Gastrocnemius medialis (tissue), 4 donors: Measurements from ENCODE around the gene BGLAP. TPM values are rescaled to one million over a fixed set of nuclear protein-coding genes. Genes with fewer than 3 reads are reported as not detected.

ENCODE experiments used
- ATAC-seq, 2 donors: fragments of 150-250 bp; one replicate each; pipeline ENCODE4 v1.9.1; 2016
- DNase-seq, 2 donors: peaks; one replicate each; pipeline ENCODE4 v3.0.0-alpha.2; 2019
- H3K27ac ChIP-seq, 4 donors: fragments of 200-600 bp; sonication (generic); 1 replicate in 1 of 4; 2 replicates in 3 of 4; pipeline ENCODE4 v1.5.1; 2016 to 2018; ENCODE audit warnings: mild to moderate bottlenecking in 2 of 4, moderate library complexity in 1 of 4
- H3K27me3 ChIP-seq, 3 donors: fragments of 200-600 bp; sonication (generic) in 2 of 3; 1 replicate in 1 of 3; 2 replicates in 2 of 3; pipeline versions ENCODE4 v1.5.1 to v1.6.0; 2016 to 2019; ENCODE audit warnings: mild to moderate bottlenecking in 1 of 3, moderate library complexity in 1 of 3
- H3K36me3 ChIP-seq, 2 donors: fragments of 200-600 bp; sonication (generic) in 1 of 2; one replicate each; pipeline ENCODE4 v1.5.1; 2017 to 2018
- H3K4me1 ChIP-seq, 2 donors: fragments of 200-600 bp; sonication (generic) in 1 of 2; one replicate each; pipeline ENCODE4 v1.5.1; 2016 to 2017; ENCODE audit warnings: mild to moderate bottlenecking in 2 of 2
- H3K4me3 ChIP-seq, 4 donors: fragments of 200-600 bp; sonication (generic) in 3 of 4; 1 replicate in 1 of 4; 2 replicates in 3 of 4; pipeline ENCODE4 v1.5.1; 2016 to 2019; ENCODE audit warnings: mild to moderate bottlenecking in 2 of 4
- H3K9me3 ChIP-seq, 3 donors: fragments of 200-600 bp; sonication (generic) in 2 of 3; 1 replicate in 1 of 3; 2 replicates in 2 of 3; pipeline ENCODE4 v1.5.1; 2016 to 2019
- CTCF ChIP-seq, 5 experiments: fragments of 450-650 bp in 3 of 5; fragments of 200-600 bp in 2 of 5; sonication (generic) in 2 of 5; IDR thresholded peaks in 4 of 5; conservative IDR thresholded peaks in 1 of 5; 1 replicate in 4 of 5; 2 replicates in 1 of 5; pipeline ENCODE4 v1.5.1; 2016 to 2019; ENCODE audit warnings: antibody characterized with exemption in 5 of 5, mild to moderate bottlenecking in 3 of 5, moderate library complexity in 3 of 5
- POLR2A ChIP-seq, 2 donors: fragments of 450-650 bp; IDR thresholded peaks; one replicate each; pipeline ENCODE4 v1.6.1; 2017; ENCODE audit warnings: antibody characterized with exemption in 2 of 2, mild to moderate bottlenecking in 2 of 2, moderate library complexity in 2 of 2
- in situ Hi-C, 4 donors: fragments of 200-750 bp; cut with MboI; loops; one replicate each; pipeline versions ENCODE4 v1.15.0 to v1.8.0; 2017; ENCODE audit warnings: low sequenced_read_pairs in 4 of 4
- intact Hi-C: fragments of 100-400 bp; cut with DNase I; formaldehyde crosslinking; loops from one replicate; pipeline ENCODE4 v1.15.1; 2023; ENCODE audit warnings: low total_unique reads
- total RNA-seq, 4 donors: library from RNA; depleted of rRNA; stranded (reverse); fragments of >200 nt; gene quantifications; one replicate each; pipeline versions ENCODE4 v1.1.0 to v1.2.3, GENCODE V29; 2016

BGLAP gene
- not detected for total RNA-seq

GRCh38 chr1:156241926-156242325, at the start of gene BGLAP:
Gene BGLAP, plus strand, starts transcription at chr1:156242184. Its CDS starts 48 bp downstream, at chr1:156242232.
- peaks cover 0 to 10% of the 10 kb centered on the region in 2 donors for H3K4me1 ChIP-seq
- ATAC-seq (no peak), DNase-seq (no peak)
- H3K4me3 ChIP-seq = no peak within 1 kb of the TSS
- H3K27me3 ChIP-seq = peaks cover 17 to 20% (median 20%) of the 10 kb centered on the region in 3 donors
- in situ Hi-C loops (no loop called here), intact Hi-C loops (no loop called here)
- H3K27ac ChIP-seq = no peak within 1 kb of the TSS
- peaks cover 0 to 40% of the 10 kb centered on the region in 2 donors for H3K36me3 ChIP-seq
- no peaks in the 10 kb centered on the region for H3K9me3 ChIP-seq
- no peak for TF ChIP-seq POLR2A (IDR thresholded peaks at IDR 0.05)
- TF ChIP-seq CTCF (IDR thresholded peaks at IDR 0.05 in 4 of 5, conservative IDR thresholded peaks at IDR 0.05 in 1 of 5) = no peak

GRCh38 chr1:156193208-156193487, 48.8 kb upstream of the BGLAP start:
- no peak for ATAC-seq
- H3K36me3 ChIP-seq = no peaks in the 10 kb centered on the region
- H3K27ac ChIP-seq = peak overlapping the region; percentile 81 to 90 (median 86)
- no peaks in the 10 kb centered on the region for H3K27me3 ChIP-seq
- H3K4me1 ChIP-seq = peaks cover 31 to 37% of the 10 kb centered on the region in 2 donors
- DNase-seq = no peak
- in situ Hi-C loops = no loop called here
- H3K9me3 ChIP-seq = no peaks in the 10 kb centered on the region
- TF ChIP-seq CTCF (IDR thresholded peaks at IDR 0.05 in 4 of 5, conservative IDR thresholded peaks at IDR 0.05 in 1 of 5) = no peak
- TF ChIP-seq POLR2A (IDR thresholded peaks at IDR 0.05) = no peak
- H3K4me3 ChIP-seq = peak overlapping the region; percentile 51 to 95 (median 81)
- intact Hi-C loops = no loop called here

DNA sequence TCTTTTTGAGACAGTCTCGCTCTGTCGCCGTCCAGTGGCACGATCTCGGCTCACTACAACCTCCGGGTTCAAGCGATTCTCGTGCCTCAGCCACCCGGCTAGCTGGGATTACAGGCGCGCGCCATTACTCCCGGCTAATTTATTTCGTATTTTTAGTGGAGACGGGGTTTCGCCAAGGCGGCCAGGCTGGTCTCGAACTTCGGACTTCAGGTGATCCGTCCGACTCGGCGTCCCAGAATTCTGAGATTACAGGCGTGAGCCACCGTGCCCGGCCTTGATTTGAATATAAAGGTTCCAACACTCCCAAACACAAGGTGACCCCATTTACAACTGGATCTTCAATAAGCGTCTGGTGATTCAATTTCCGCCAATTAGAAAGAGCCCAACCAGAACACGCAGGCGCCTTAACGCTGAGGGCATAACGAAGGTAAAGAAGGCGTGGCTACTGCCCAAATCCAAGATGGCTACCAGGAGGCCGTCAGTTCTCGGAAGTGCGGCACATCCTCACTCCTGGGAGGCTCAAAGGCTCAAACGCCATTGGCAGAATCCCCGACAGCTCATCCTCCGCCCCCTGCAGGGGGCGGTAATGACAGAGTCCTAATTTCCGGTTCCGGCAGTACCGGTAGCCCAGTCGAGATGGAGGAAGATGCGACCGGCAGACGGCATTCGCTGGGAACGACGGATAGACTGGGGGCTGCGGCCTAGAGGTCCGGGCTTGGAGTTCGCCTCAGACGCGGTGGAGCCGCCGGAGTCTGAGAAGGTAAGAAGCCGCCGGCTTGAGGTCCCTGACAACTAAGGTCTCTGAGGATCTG, 48.3 kb upstream of the BGLAP start, which contains the start of gene SLC25A44:
Gene SLC25A44, plus strand, starts transcription at position 617 of the 812 bp plus-strand sequence. CDS start 5,744 bp downstream, outside the sequence.
- peak; percentile 99 to 100 for ATAC-seq
- peak within 1 kb of the TSS; percentile 81 to 90 (median 86) for H3K27ac ChIP-seq

DNA sequence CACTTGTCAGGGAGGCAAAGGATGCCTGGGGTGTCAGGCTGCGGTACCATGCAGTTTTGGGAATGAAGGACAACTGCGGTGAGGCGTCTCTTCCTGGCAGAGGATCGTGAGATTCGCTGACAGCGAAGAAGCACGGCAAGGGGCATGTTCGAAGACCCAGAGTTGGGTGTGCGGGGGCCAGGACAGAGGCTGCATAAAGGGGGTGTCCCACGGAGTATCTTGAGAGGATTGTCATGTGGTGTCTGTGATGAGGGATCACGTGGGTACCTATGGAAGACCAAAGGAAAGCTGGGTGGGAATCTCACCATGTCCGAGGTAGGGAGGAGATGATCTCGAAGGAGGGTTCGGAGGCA, 47.7 kb upstream of the BGLAP start:
- H3K27ac ChIP-seq = peak overlapping the region; percentile 81 to 90 (median 86)
- H3K36me3 ChIP-seq = no peaks in the 10 kb centered on the region
- peaks cover 31 to 39% of the 10 kb centered on the region in 2 donors for H3K4me1 ChIP-seq
- no peaks in the 10 kb centered on the region for H3K27me3 ChIP-seq
- H3K4me3 ChIP-seq = peak overlapping the region; percentile 81 to 95 (median 88)
- ATAC-seq (no peak), DNase-seq (no peak)
- intact Hi-C loops (loop anchor here (1.0 to 2.0 kb wide), 2 partner anchors 19 to 33 kb away; partner anchors contain the start of gene PMF1), in situ Hi-C loops (no loop called here)
- TF ChIP-seq POLR2A (IDR thresholded peaks at IDR 0.05) = no peak
- no peak for TF ChIP-seq CTCF (IDR thresholded peaks at IDR 0.05 in 4 of 5, conservative IDR thresholded peaks at IDR 0.05 in 1 of 5)
- no peaks in the 10 kb centered on the region for H3K9me3 ChIP-seq

More for the DNA sequence above, 48.3 kb upstream of the BGLAP start, which contains the start of gene SLC25A44:
- TF ChIP-seq CTCF (IDR thresholded peaks at IDR 0.05 in 4 of 5, conservative IDR thresholded peaks at IDR 0.05 in 1 of 5) = peak; percentile 12 to 69 (median 59)
- TF ChIP-seq POLR2A (IDR thresholded peaks at IDR 0.05) = peak; percentile 73 to 78
- Histone ChIP-seq H3K36me3 (no peaks in the 10 kb centered on the region), H3K4me3 (peak within 1 kb of the TSS; percentile 81 to 95 (median 88)), H3K9me3 (no peaks in the 10 kb centered on the region), H3K27me3 (no peaks in the 10 kb centered on the region), H3K4me1 (peaks cover 31 to 39% of the 10 kb centered on the region in 2 donors)
- intact Hi-C loops (loop anchor here (1.0 to 2.0 kb wide), 2 partner anchors 19 to 32 kb away; partner anchors contain the start of gene PMF1), in situ Hi-C loops (no loop called here)
- DNase-seq = peak; percentile 96 to 97
